Measurements from ENCODE around the gene GSAP. TPM values are rescaled to one million over a fixed set of nuclear protein-coding genes. Genes with fewer than 3 reads are reported as not detected.

GSAP gene
- total and polyA plus RNA-seq, 9 of the 15 experiments (the other 6 are each of a cell fraction or from before 2014, with no cell fraction given) = 0.13 TPM; not detected in 8

DNA sequence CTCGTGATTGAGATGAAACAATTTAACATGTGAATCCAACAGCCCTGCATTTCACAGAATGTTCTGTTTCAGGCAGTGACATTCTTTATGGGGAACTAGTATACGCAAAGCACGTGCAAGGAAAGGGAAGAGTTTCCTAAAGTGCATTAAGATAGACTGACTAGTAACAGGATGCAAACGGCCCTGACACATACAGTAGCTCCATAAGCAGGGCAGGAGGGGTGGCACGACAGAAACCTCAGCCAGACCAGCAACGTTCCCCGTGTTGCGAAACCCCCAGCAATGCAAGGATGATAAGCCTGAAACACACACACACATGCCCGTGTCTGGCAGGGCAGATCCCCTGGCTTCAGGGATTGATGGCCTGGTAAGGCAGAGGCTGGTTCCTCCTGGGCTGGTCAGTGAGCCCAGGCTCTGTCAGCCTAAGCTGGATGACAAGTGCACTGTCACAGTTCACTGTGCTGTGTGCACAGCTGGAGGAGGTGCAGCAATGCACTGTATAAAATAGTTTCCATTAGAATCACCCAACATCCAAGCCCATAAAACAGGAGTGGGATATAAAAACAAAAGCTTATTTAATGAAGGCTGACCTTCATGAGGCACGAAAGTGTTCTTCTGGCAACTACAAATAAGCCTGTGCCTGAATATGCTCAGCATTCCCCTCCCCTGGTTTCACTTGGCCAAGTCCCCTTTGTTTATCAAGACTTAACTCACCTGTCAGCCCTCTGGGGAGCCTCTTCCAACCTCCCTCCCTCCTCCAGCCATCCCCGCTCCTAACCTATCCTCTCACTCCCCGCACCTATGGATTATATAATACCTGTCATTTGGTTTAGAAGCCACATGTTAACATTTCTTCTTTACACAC lies 88.8 kb downstream of the GSAP start:
- no peaks in the 10 kb centered on the region for H3K79me2 ChIP-seq (ENCODE audit: control insufficient read depth, insufficient read depth, low read length)
- ChIA-PET CTCF (ENCODE audit: low intra/inter-chr PET ratio) (no interaction called here), POLR2A (no interaction called here)
- H3K9ac ChIP-seq (ENCODE audit: insufficient read depth in 1 of 2, low read depth in 2 of 2, low read length in 2 of 2) = no peak overlapping the region
- no peaks in the 10 kb centered on the region for H3K36me3 ChIP-seq (ENCODE audit: control insufficient read depth, insufficient read depth, low read length)
- no peak overlapping the region for H3K4me2 ChIP-seq (ENCODE audit: insufficient read depth, low read length)
- 2% methylated on average over 12 of the region's 12 CpGs for WGBS (ENCODE audit: insufficient coverage, low coverage, missing lambda C conversion rate)
- in situ Hi-C loops (cut with MboI) = no loop called here
- H3K9me3 ChIP-seq (replicated peaks; ENCODE audit: control insufficient read depth, insufficient read depth, low read depth, low read length) = no peaks in the 10 kb centered on the region
- TF ChIP-seq CEBPB (tag; IDR thresholded peaks at IDR 0.05) = peak; percentile 33; the same call in 1 of the 2 replicates
- no peak for TF ChIP-seq CUX1 (CRISPR knock-in tag; IDR thresholded peaks at IDR 0.05)
- TF ChIP-seq CEBPG (CRISPR knock-in tag; IDR thresholded peaks at IDR 0.05) = no peak
- TF ChIP-seq CEBPG (tag; conservative IDR thresholded peaks at IDR 0.05 in 1 of 2, IDR thresholded peaks at IDR 0.05 in 1 of 2) = 0 out of 4 replicates have a peak, but pooled peaks of 1 of the 2 experiments have one; percentile 17
- BruUV-seq (replicated peaks) = no TSS peak
- intact Hi-C loops (cut with micrococcal nuclease) = no loop called here
- no peaks in the 10 kb centered on the region for H4K20me1 ChIP-seq (replicated peaks; ENCODE audit: control insufficient read depth, insufficient read depth, low read length)
- no peaks in the 10 kb centered on the region for H3K9me1 ChIP-seq (ENCODE audit: control insufficient read depth, insufficient read depth, low read length)
- H3K4me3 ChIP-seq = no peak overlapping the region
- H3K27ac ChIP-seq (ENCODE audit: extremely low read depth, low read depth, low read length) = no peak overlapping the region
- no peaks in the 10 kb centered on the region for H3K4me1 ChIP-seq (replicated peaks in 1 of 2; ENCODE audit: control insufficient read depth in 2 of 2, insufficient read depth in 2 of 2, low read length in 2 of 2)
- DNase-seq (ENCODE audit: extremely low read depth in 1 of 4, low spot score in 3 of 4) = no peak
- peaks cover 9 to 15% of the 10 kb centered on the region in 2 experiments; a peak in 4 of 5 replicates for H3K27me3 ChIP-seq (ENCODE audit: control insufficient read depth in 2 of 2, insufficient read depth in 2 of 2, low read length in 2 of 2)
- H2AFZ ChIP-seq (ENCODE audit: low read depth, low read length) = no peak overlapping the region
- ATAC-seq = no peak
- no peak for FAIRE-seq
